SHP77 (cell line): ENCODE measurements around the gene CDKL4.
"Not testable (repeated sequence)": the region's sequence is repeated elsewhere in the genome, so short reads cannot be mapped to it uniquely, and the experiment has no call there.

ENCODE experiments used
- DNase-seq, 2 experiments: peaks; one replicate each; lab custom pipeline; 2025; lab: John Stamatoyannopoulos, UW

Gene CDKL4

GRCh38 chr2:39228413-39229209 is 15.2 kb downstream of the CDKL4 start:
- peak; percentile 20 for DNase-seq

GRCh38 chr2:39227628-39228412 is 15.9 kb downstream of the CDKL4 start:
- DNase-seq = peak; percentile 48 to 67

- DNase-seq = no peak
Observed at GRCh38 chr2:39225567-39225966, 18.2 kb downstream of the CDKL4 start.

GRCh38 chr2:39223909-39224308 is 19.9 kb downstream of the CDKL4 start:
- no peak for DNase-seq

- DNase-seq = no peak
Observed at GRCh38 chr2:39221459-39221858, 22.3 kb downstream of the CDKL4 start.

GRCh38 chr2:39220136-39220535 is 23.6 kb downstream of the CDKL4 start:
- no peak for DNase-seq

GRCh38 chr2:39218391-39218790 is 25.4 kb downstream of the CDKL4 start:
- no peak for DNase-seq

GRCh38 chr2:39217192-39217550 is 26.6 kb downstream of the CDKL4 start:
- no peak for DNase-seq

GRCh38 chr2:39216346-39217191 is 27.2 kb downstream of the CDKL4 start:
- DNase-seq = no peak

- DNase-seq = no peak
Observed at GRCh38 chr2:39215545-39215944, 28.2 kb downstream of the CDKL4 start.

- no peak for DNase-seq
Observed at GRCh38 chr2:39213015-39213414, 30.8 kb downstream of the CDKL4 start.

GRCh38 chr2:39210846-39211245 is 32.9 kb downstream of the CDKL4 start:
- no peak for DNase-seq

GRCh38 chr2:39203382-39203781 is 40.4 kb downstream of the CDKL4 start:
- no peak for DNase-seq

GRCh38 chr2:39202639-39203369 is 41.0 kb downstream of the CDKL4 start:
- no peak for DNase-seq

GRCh38 chr2:39197003-39197402 is 46.8 kb downstream of the CDKL4 start:
- not testable (repeated sequence) for DNase-seq

- DNase-seq = no peak
Observed at GRCh38 chr2:39194686-39195085, 49.1 kb downstream of the CDKL4 start.

- DNase-seq = no peak
Observed at GRCh38 chr2:39188960-39189494, 54.7 kb downstream of the CDKL4 start.

- no peak for DNase-seq
Observed at GRCh38 chr2:39183673-39184072, 60.1 kb downstream of the CDKL4 start.

- DNase-seq = no peak
Observed at GRCh38 chr2:39181297-39181696, 62.5 kb downstream of the CDKL4 start.

GRCh38 chr2:39179974-39180960 is 63.5 kb downstream of the CDKL4 start:
- no peak for DNase-seq
